ENCODE data around the gene SERPINE1.

Gene SERPINE1

DNA sequence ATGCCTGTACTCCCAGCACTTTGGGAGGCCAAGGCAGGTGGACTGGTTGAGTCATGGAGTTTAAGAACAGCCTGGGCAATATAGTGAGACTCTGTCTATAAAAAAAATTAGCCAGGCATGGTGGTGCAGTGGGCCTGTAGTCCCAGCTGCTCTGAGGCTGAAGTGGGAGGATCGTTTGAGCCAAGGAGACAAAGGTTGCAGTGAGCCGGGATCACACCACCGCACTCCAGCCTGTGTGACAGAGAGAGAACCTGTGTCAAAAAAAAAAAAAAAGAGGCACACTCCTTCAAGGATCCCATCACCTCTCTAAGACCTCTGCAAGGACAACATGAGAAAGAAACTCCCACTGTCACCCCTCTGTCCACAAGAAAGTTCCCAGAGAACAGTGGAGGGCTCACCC lies 48.8 kb downstream of the SERPINE1 start:
- Histone ChIP-seq H3K9me3 (ENCODE audit: control insufficient read depth in 1 of 2, low read length in 2 of 2) (no peaks in the 10 kb centered on the region), H3K4me3 (ENCODE audit: low read depth in 1 of 2, low read length in 2 of 2) (no peak overlapping the region), H3K27me3 (ENCODE audit: low read depth, low read length) (peaks cover 81% of the 10 kb centered on the region), H3K27ac (ENCODE audit: low read length) (no peak overlapping the region), H3K4me1 (ENCODE audit: control insufficient read depth in 1 of 2, insufficient read depth in 2 of 2, low read length in 2 of 2) (peaks cover 0 to 34% of the 10 kb centered on the region in 2 donors), H3K36me3 (ENCODE audit: control insufficient read depth in 1 of 2, insufficient read depth in 2 of 2, low read length in 2 of 2) (no peaks in the 10 kb centered on the region)

GRCh38 chr7:101177644-101178043 lies 50.7 kb downstream of the SERPINE1 start:
- peaks cover 0 to 25% of the 10 kb centered on the region in 2 donors for H3K4me1 ChIP-seq (ENCODE audit: control insufficient read depth in 1 of 2, insufficient read depth in 2 of 2, low read length in 2 of 2)
- no peak overlapping the region for H3K27ac ChIP-seq (ENCODE audit: low read length)
- no peaks in the 10 kb centered on the region for H3K36me3 ChIP-seq (ENCODE audit: control insufficient read depth in 1 of 2, insufficient read depth in 2 of 2, low read length in 2 of 2)
- H3K4me3 ChIP-seq (ENCODE audit: low read depth in 1 of 2, low read length in 2 of 2): no peak overlapping the region
- H3K27me3 ChIP-seq (ENCODE audit: low read depth, low read length): peaks cover 65% of the 10 kb centered on the region
- H3K9me3 ChIP-seq (ENCODE audit: control insufficient read depth in 1 of 2, low read length in 2 of 2): no peaks in the 10 kb centered on the region

GRCh38 chr7:101179117-101179516 lies 52.2 kb downstream of the SERPINE1 start:
- peaks cover 50% of the 10 kb centered on the region for H3K27me3 ChIP-seq (ENCODE audit: low read depth, low read length)
- H3K4me3 ChIP-seq (ENCODE audit: low read depth in 1 of 2, low read length in 2 of 2): no peak overlapping the region
- H3K9me3 ChIP-seq (ENCODE audit: control insufficient read depth in 1 of 2, low read length in 2 of 2): no peaks in the 10 kb centered on the region
- H3K4me1 ChIP-seq (ENCODE audit: control insufficient read depth in 1 of 2, insufficient read depth in 2 of 2, low read length in 2 of 2): peaks cover 0 to 16% of the 10 kb centered on the region in 2 donors
- H3K36me3 ChIP-seq (ENCODE audit: control insufficient read depth in 1 of 2, insufficient read depth in 2 of 2, low read length in 2 of 2): no peaks in the 10 kb centered on the region
- H3K27ac ChIP-seq (ENCODE audit: low read length): no peak overlapping the region

- H3K4me3 ChIP-seq (ENCODE audit: low read depth in 1 of 2, low read length in 2 of 2): no peak overlapping the region
- peaks cover 0 to 16% of the 10 kb centered on the region in 2 donors for H3K4me1 ChIP-seq (ENCODE audit: control insufficient read depth in 1 of 2, insufficient read depth in 2 of 2, low read length in 2 of 2)
- no peaks in the 10 kb centered on the region for H3K36me3 ChIP-seq (ENCODE audit: control insufficient read depth in 1 of 2, insufficient read depth in 2 of 2, low read length in 2 of 2)
- H3K9me3 ChIP-seq (ENCODE audit: control insufficient read depth in 1 of 2, low read length in 2 of 2): no peaks in the 10 kb centered on the region
- peaks cover 46% of the 10 kb centered on the region for H3K27me3 ChIP-seq (ENCODE audit: low read depth, low read length)
- no peak overlapping the region for H3K27ac ChIP-seq (ENCODE audit: low read length)
These were observed 52.8 kb downstream of the SERPINE1 start for GRCh38 chr7:101179713-101180112.

GRCh38 chr7:101180130-101180755 lies 53.3 kb downstream of the SERPINE1 start, which contains the start of gene NAT16:
TSS of gene NAT16 (minus strand) at chr7:101180293. CDS start at chr7:101174807, 5,486 bp downstream.
- no peaks in the 10 kb centered on the region for H3K36me3 ChIP-seq (ENCODE audit: control insufficient read depth in 1 of 2, insufficient read depth in 2 of 2, low read length in 2 of 2)
- H3K27ac ChIP-seq (ENCODE audit: low read length): no peak within 1 kb of the TSS
- no peaks in the 10 kb centered on the region for H3K9me3 ChIP-seq (ENCODE audit: control insufficient read depth in 1 of 2, low read length in 2 of 2)
- peaks cover 0 to 16% of the 10 kb centered on the region in 2 donors for H3K4me1 ChIP-seq (ENCODE audit: control insufficient read depth in 1 of 2, insufficient read depth in 2 of 2, low read length in 2 of 2)
- no peak within 1 kb of the TSS for H3K4me3 ChIP-seq (ENCODE audit: low read depth in 1 of 2, low read length in 2 of 2)
- H3K27me3 ChIP-seq (ENCODE audit: low read depth, low read length): peaks cover 44% of the 10 kb centered on the region

GRCh38 chr7:101185258-101185839 lies 58.4 kb downstream of the SERPINE1 start:
- Histone ChIP-seq H3K27me3 (ENCODE audit: low read depth, low read length) (peaks cover 7% of the 10 kb centered on the region), H3K9me3 (ENCODE audit: control insufficient read depth in 1 of 2, low read length in 2 of 2) (no peaks in the 10 kb centered on the region), H3K27ac (ENCODE audit: low read length) (no peak overlapping the region), H3K4me3 (ENCODE audit: low read depth in 1 of 2, low read length in 2 of 2) (no peak overlapping the region), H3K36me3 (ENCODE audit: control insufficient read depth in 1 of 2, insufficient read depth in 2 of 2, low read length in 2 of 2) (no peaks in the 10 kb centered on the region), H3K4me1 (ENCODE audit: control insufficient read depth in 1 of 2, insufficient read depth in 2 of 2, low read length in 2 of 2) (peaks cover 0 to under 1% of the 10 kb centered on the region in 2 donors)

DNA sequence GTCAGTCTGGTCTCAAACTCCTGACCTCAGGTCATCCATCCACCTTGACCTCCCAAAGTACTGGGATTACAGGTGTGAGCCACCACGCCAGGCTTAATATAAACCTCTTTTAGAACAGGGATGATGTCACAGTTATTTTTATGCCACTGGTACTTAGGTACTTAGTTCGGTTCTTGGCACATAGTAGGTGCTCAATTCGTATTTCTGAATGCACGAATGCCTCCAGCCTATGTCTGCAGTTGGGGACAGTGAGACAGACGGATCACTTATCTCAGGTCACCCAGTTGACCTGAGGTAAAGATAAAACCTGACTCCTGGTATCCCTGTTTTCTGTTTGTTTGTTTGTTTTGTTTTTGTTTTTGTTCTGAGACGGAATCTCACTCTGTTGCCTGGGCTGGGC lies 59.3 kb downstream of the SERPINE1 start:
- no peaks in the 10 kb centered on the region for H3K27me3 ChIP-seq (ENCODE audit: low read depth, low read length)
- no peak overlapping the region for H3K27ac ChIP-seq (ENCODE audit: low read length)
- H3K4me1 ChIP-seq (ENCODE audit: control insufficient read depth in 1 of 2, insufficient read depth in 2 of 2, low read length in 2 of 2): no peaks in the 10 kb centered on the region
- H3K36me3 ChIP-seq (ENCODE audit: control insufficient read depth in 1 of 2, insufficient read depth in 2 of 2, low read length in 2 of 2): no peaks in the 10 kb centered on the region
- no peaks in the 10 kb centered on the region for H3K9me3 ChIP-seq (ENCODE audit: control insufficient read depth in 1 of 2, low read length in 2 of 2)
- no peak overlapping the region for H3K4me3 ChIP-seq (ENCODE audit: low read depth in 1 of 2, low read length in 2 of 2)

- Histone ChIP-seq H3K27ac (ENCODE audit: low read length) (no peak overlapping the region), H3K4me1 (ENCODE audit: control insufficient read depth in 1 of 2, insufficient read depth in 2 of 2, low read length in 2 of 2) (no peaks in the 10 kb centered on the region), H3K4me3 (ENCODE audit: low read depth in 1 of 2, low read length in 2 of 2) (no peak overlapping the region), H3K9me3 (ENCODE audit: control insufficient read depth in 1 of 2, low read length in 2 of 2) (no peaks in the 10 kb centered on the region), H3K36me3 (ENCODE audit: control insufficient read depth in 1 of 2, insufficient read depth in 2 of 2, low read length in 2 of 2) (no peaks in the 10 kb centered on the region), H3K27me3 (ENCODE audit: low read depth, low read length) (no peaks in the 10 kb centered on the region)
These were observed 60.0 kb downstream of the SERPINE1 start for GRCh38 chr7:101186844-101187428.

All from muscle layer of duodenum (tissue), 2 donors.